WI38 (cell line): ENCODE results near the gene NR2F6.

Experiments
- H3K4me3 ChIP-seq: 2 replicates; pipeline ENCODE4 v1.5.1; 2011; ENCODE audit warnings: low read depth, mild to moderate bottlenecking, control low read depth, low read length
- CTCF ChIP-seq: IDR thresholded peaks from 2 replicates; pipeline ENCODE4 v1.5.1; 2012; ENCODE audit warnings: low read depth, mild to moderate bottlenecking, control low read depth, low read length

The NR2F6 gene

GRCh38 chr19:17242431-17243208, 3.1 kb downstream of the NR2F6 start:
- H3K4me3 ChIP-seq = peak overlapping the region; percentile 84
- no peak for TF ChIP-seq CTCF

GRCh38 chr19:17240826-17241399, 4.8 kb downstream of the NR2F6 start:
- no peak for TF ChIP-seq CTCF
- no peak overlapping the region for H3K4me3 ChIP-seq

- no peak for TF ChIP-seq CTCF
- H3K4me3 ChIP-seq = no peak overlapping the region
Observed at GRCh38 chr19:17240062-17240752, 5.5 kb downstream of the NR2F6 start.

- TF ChIP-seq CTCF = no peak
- no peak overlapping the region for H3K4me3 ChIP-seq
Observed at GRCh38 chr19:17237747-17238706, 7.7 kb downstream of the NR2F6 start.

GRCh38 chr19:17236811-17237543, 8.7 kb downstream of the NR2F6 start:
- no peak for TF ChIP-seq CTCF
- H3K4me3 ChIP-seq = no peak overlapping the region

- H3K4me3 ChIP-seq = peak overlapping the region; percentile 53
- TF ChIP-seq CTCF = no peak
Observed at GRCh38 chr19:17235971-17236777, 9.5 kb downstream of the NR2F6 start.
